HG02840 (cell line): ENCODE measurements around the gene ERCC3.
"Not testable (repeated sequence)": the region's sequence is repeated elsewhere in the genome, so short reads cannot be mapped to it uniquely, and the experiment has no call there.

ENCODE experiments used
- ATAC-seq: cut with Tn5 transposase; IDR thresholded peaks from one replicate; pipeline ENCODE4 v1.9.1; 2021; ENCODE audit warnings: mild to moderate bottlenecking, moderate library complexity, moderate number of reproducible peaks; ENCODE audit not compliant: unreplicated experiment, low FRiP score

Gene ERCC3

DNA sequence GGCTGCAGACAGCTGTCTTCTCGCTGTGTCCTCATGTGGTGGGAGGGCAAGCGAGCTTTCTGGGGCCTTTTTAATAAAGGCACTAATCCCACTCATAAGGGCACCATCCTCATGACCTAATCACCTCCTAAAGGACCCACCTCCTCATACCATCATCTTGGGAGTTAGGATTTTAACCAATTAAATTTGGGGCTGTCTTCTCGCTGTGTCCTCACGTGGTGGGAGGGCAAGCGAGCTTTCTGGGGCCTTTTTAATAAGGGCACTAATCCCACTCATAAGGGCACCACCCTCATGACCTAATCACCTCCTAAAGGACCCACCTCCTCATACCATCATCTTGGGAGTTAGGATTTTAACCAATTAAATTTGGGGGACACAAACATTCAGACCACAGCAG is 66.7 kb downstream of the ERCC3 start:
- ATAC-seq, result not testable (repeated sequence)

DNA sequence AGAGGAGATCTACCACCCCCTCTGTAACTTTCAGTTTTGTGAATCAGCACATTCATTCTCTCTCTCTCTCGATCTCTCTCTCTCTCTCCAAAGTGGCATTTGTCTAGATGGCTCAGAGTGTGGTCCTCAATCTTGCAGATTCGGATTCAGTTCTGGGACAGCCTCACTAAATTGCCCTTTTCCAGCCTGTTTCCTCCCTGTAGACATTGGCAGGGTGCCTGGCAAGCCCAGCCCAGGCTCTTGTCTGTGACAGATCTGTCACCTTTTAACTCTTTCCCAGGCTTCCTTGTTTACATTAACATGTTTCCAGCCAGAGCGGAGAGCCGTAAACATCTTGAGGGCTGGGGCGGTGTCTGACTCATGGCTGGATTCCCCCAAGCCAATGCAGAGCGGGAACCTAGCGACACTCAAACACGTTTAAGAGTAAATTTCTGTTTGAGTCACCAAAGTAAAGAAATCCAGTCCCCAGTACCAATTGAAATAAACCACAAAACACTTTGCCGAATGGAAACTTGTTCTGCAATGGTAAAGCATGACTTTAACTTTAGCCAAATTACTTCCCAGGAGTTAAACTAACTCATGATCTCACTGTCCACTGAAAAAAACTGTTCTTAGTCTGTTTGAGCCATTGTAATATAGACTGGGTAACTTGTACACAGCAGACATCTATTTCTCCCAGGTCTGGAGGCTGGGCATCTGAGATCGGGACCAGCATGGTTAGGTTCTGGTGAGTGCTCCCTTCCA is 67.3 kb downstream of the ERCC3 start:
- ATAC-seq, result peak; percentile 86

DNA sequence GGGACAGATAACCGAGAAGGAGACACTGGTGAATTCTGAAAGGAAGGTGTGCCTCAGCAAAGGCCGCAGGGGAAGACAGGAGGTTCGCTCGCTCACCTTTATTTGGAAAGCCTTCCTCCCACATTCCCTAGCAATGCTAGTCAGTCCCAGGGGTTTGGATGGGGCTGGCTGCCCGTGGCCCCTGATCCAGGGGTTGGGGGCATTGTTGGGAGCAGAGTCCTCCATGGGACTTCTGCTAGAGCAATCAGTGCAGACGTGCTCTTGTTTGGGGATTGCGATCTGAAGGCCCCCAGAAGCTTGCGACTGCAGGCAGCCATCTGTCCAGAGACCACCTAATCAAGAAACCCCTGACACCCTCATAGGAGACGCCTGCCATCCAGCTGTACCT is 67.8 kb downstream of the ERCC3 start:
- ATAC-seq, result no peak

DNA sequence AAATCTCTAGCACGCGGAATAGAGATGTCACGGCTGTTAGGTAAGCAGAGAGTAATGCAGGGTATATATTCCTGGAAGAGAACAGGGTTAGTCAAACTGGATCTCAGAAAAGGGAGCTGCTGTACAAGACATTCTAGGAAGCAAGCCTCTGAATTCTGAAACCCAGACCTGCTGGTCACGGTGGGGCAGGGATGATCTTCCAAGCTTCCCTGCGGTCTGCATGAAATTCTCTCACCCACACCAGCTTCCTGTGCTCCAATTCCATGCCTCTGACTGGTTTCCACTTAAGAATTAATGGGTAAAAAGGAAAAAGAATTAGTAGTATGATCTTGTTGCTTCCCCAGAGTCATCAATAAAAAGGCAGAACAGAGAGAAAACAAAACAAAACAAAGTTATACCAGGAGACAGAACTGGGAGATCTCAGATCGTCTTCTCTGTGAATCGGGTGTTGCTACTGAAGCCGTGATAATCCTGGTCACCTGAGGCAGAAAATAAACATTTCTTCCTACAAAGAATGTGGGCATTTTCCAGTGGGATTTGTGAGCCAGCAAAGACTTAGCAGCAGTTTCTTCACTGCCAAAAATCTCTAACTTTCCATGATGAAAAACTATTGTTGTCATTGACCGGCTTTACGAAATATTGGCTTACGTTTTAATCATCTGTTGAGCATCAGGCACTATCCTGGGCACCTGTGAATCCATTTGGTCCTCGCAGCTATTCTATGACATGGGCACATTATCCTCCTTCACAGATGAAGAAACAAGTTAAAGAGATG is 68.6 kb downstream of the ERCC3 start:
- no peak for ATAC-seq

DNA sequence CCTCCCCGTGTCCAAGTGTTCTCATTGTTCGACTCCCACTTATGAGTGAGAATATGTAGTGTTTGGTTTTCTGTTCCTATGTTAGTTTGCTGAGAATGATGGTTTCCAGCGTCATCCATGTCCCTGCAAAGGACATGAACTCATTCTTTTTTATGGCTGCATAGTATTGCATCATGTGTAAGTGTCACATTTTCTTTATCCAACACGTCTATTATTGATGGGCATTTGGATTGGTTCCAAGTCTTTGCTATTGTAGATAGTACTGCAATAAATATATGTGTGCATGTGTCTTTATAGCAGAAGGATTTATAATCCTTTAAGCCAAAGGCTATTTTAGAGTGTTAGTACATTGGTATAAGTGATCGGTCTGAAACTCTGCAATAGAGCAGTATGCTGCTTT is 69.8 kb downstream of the ERCC3 start:
- not testable (repeated sequence) for ATAC-seq

DNA sequence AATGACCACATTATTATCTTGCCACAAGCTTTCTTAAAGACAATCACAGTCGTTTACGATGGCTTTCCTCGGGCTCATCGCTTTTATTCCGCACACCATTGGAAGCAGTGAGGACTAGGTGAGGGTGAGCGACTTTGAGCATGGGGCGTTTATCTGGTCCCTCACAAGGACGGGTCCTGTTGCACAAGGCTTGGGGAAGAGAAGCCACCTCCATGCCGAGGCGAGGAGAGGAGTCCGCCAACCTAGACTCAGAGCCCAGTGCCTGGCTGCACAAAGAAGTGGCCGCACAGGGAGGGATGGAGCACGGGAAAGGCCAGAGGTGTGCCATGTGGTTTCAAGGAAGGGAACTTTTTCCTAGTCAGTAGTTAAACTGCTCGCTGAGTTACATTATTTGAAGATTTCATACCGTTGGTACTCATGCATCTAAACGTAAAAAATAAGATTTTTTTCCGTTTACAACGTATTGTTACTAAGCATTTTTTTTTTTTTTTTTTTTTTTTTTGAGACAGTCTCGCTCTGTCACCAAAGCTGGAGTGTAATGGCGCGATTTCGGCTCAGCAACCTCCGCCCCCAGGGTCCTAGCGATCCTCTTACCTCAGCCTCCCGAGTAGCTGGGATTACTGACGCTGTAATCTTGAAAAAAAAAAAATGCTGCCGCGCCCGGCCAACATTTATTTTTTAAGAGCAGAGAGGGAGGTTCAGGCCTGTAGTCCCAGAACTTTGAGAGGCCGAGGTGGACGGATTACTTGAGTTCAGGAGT is 73.0 kb downstream of the ERCC3 start:
- no peak for ATAC-seq

DNA sequence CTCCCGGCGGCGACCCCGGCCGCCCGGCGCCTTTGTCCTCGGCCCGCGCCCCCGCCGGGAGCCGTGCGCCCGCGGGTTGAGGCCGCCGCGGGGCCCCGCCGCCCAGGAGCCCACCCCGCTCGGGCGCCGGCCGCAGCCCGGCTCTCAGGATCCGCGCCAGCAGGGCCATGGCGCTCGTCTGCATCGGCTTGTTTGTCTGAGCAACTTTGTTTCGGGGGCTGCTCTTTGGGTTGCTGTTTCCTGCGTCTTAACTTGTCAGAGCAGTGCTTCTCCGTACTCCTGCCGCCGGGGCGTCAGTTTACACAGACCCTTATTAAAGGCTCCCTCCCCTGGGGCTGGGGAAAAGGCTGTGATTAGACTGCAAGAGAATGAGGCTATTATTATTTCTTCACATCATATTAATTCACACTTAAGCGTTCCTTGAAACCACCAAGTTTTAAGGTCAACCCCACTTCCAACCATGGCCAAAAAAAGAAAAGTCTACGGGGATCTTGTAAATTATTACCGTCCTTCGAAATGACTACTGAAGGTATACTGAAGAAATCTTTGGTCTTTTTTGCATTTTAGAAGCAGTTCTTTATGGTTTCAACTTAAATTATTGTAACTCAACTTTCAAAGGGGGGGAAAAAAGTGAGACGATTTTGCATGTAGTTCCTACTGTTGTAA is 73.7 kb downstream of the ERCC3 start, which contains the start of gene CYP27C1:
TSS of gene CYP27C1 (minus strand) at position 198 of the 666 bp plus-strand sequence. CDS start at position 169, 29 bp downstream.
- ATAC-seq, result no peak

DNA sequence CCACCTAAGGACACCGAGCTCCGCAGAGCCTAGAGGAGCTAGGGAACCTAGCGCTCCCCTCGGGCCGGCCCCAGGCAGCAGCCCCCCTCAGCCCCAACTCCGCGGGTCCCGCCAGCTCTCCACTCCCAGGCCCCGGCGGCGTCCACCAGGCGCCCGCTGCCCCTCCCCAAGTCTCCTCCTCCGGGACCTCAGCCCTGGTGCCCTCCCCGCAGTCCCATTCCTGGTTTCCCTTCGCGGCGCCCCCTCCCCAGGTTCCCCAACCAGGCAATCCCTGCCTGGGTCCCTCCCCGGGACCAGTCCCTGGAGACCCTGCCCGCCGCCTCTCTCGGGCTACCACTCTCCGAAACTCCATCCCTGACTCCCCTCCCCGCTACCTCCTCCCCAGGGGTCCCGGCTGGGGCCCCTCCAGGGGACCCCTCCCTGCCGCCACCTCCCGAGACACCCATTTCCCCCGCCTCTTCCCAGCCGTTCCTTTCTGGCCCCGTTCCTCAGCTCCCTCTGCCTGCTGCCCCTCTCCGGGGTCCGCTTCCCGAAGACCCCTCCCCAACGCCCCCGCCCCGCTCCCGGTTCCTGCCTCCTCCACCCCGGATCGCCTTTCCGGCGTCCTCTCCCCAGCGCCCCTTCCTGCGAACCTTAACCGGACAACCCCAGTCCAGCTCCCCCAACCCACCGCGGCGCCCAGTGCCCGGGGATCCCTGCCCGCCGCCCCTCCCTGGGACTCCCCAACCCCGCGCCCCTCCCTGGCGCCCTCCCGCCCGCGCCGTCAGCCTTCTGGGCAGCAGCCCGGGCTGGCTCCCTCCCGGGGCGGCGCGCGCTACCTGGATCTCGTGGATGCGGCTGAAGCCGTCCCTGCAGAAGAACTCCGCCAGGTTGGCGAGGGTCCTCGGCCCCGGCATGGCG is 74.5 kb downstream of the ERCC3 start:
- ATAC-seq, result no peak

DNA sequence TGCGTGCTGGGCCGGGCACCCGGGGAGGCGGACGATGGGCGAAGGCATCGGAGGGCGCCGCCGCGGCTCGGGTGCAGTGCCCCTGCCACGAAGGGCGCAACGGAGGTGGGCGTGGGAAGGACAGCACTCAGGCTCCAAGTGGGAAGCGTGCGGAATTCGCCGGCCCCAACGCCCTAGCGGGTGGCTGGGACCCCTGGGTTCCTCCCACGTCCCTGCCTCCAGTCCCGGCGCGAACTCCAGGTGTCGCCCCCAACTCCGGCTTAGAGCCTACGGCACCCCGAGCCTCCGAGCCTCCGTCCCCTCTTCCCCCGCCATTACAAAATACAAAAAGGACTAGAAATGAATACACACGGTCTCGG is 75.2 kb downstream of the ERCC3 start:
- ATAC-seq, result no peak

DNA sequence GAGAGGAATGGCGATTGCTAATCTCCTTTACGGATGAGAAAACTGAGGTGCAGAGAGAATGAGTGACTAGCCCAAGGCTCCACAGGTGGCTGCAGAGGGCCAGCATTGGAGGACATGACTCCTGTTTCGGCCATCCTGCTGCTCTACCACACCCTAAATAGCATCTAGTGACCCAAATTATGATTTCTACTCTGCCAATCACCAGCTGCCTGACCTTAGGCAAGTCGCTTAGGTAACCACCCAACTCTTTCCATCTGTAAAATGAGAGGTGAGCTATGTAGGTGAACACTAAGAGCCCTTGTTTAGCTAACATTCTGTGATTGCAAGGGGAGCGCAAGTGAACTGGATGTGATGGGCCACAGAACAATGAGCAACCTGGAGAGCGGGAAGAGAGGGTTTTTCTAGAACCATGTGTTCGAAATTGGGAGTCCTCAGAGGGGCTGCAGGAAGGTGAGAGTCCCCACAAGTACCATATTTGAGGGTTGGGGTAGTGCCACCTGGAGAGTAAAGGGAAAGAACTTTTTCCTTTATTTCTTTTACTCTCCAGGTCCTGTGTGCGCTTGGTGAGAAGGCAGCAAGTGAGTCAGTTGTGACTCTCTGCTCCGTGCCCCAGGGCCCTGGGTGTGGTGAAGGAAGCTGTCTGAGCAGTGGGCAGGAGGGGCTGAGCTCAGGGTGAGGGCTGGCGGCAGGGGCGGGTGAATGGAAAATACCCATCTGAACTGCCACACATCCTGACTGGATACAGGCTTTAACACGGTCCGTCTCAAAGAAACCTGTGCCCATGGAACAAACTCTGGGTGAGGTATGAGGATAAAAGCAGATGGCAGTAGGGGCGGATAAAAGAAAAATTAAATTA is 76.2 kb downstream of the ERCC3 start:
- ATAC-seq, result no peak

DNA sequence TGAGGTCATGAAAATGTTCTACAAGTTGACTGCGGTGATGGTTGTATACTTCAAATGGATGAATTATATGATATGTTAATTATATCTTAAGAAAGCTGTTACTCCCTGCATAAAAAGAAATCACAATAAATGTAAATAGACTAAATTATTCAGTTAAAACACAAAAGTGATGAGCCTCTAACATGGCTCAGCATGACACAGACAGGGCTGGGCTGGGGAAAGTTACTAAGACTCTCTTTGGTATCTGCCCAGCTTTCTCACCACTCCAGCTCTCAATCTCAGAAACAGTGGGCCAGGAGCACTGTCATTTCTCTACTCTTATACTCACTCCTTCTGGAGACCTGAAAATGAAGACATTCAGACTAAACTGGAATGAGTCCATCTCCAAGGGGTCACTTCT is 77.4 kb downstream of the ERCC3 start:
- ATAC-seq, result no peak

DNA sequence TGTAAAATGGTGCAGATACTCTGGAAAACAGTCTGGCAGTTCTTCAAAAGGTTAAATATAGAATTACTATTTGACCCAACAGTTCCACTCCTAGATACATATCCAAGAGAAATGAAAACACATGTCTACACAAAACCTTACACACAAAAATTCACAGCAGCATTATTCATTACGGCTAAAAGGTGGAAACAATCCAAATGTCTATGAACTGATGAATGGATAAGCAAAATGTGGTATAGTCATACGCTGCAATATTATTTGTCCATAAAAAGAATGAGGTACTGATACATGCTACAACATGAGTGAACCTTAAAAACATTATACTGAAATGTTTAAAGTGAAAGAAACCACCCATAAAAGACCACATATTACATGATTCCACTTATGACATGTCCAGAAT is 77.8 kb downstream of the ERCC3 start:
- ATAC-seq, result no peak

DNA sequence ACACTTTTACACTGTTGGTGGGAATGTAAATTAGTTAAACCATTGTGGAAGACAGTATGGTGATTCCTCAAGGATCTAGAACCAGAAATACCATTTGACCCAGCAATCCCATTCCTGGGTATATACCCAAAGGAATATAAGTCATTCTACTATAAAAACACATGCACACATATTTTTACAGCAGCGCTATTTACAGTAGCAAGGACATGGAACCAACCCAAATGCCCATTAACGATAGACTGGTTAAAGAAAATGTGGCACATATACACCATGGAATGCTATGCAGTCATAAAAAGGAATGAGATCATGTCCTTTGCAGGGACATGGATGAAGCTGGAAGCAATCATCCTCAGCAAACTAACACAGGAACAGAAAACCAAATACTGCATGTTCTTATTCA is 79.7 kb downstream of the ERCC3 start:
- ATAC-seq, result not testable (repeated sequence)

DNA sequence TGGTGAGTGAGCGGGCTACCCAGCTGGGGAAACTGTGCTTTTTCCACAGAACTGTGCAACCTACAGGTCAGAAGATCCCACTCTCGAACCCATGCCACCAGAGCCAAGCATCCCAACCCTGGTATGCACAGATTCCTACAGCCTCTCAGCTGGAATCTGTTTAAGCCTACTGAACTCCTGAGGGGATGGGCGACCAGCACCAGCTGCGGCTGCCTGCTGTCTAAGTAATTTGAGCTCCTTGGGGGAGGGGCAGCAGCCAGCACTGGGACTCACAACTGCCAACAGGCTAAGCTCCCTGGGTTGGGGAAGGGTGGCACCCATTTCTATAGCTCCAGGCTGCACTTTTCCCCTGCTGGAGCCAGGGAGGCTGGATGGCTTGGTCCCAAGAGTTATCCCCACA is 85.6 kb downstream of the ERCC3 start:
- no peak for ATAC-seq
